ENCODE results near the gene TCF12.

GRCh38 chr15:56887782-56888438 lies 30.5 kb upstream of the TCF12 start:
- TF ChIP-seq CTCF (IDR thresholded peaks at IDR 0.05), result no peak
- TF ChIP-seq POLR2A (IDR thresholded peaks at IDR 0.05; ENCODE audit: low read depth), result no peak

All from esophagus muscularis mucosa (tissue), 3 donors.